ENCODE results near the gene PSMD9. TPM values are rescaled to one million over a fixed set of nuclear protein-coding genes. Genes with fewer than 3 reads are reported as not detected.

The PSMD9 gene
- total RNA-seq, 4 donors from 2014 or later: 40.5 to 73.1 (median 57.2) TPM

- TF ChIP-seq, protein P1, sequence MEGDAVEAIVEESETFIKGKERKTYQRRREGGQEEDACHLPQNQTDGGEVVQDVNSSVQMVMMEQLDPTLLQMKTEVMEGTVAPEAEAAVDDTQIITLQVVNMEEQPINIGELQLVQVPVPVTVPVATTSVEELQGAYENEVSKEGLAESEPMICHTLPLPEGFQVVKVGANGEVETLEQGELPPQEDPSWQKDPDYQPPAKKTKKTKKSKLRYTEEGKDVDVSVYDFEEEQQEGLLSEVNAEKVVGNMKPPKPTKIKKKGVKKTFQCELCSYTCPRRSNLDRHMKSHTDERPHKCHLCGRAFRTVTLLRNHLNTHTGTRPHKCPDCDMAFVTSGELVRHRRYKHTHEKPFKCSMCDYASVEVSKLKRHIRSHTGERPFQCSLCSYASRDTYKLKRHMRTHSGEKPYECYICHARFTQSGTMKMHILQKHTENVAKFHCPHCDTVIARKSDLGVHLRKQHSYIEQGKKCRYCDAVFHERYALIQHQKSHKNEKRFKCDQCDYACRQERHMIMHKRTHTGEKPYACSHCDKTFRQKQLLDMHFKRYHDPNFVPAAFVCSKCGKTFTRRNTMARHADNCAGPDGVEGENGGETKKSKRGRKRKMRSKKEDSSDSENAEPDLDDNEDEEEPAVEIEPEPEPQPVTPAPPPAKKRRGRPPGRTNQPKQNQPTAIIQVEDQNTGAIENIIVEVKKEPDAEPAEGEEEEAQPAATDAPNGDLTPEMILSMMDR (IDR thresholded peaks at IDR 0.05): no peak
- DNase-seq (ENCODE audit: low spot score): no peak
- no peak for ATAC-seq (ENCODE audit: low FRiP score)
Observed at GRCh38 chr12:121943926-121944325, 55.3 kb downstream of the PSMD9 start.

- DNase-seq (ENCODE audit: low spot score): no peak
- ATAC-seq (ENCODE audit: low FRiP score): no peak
- TF ChIP-seq, protein P1 (IDR thresholded peaks at IDR 0.05): no peak
Observed at GRCh38 chr12:121946313-121947025, 57.9 kb downstream of the PSMD9 start.

DNA sequence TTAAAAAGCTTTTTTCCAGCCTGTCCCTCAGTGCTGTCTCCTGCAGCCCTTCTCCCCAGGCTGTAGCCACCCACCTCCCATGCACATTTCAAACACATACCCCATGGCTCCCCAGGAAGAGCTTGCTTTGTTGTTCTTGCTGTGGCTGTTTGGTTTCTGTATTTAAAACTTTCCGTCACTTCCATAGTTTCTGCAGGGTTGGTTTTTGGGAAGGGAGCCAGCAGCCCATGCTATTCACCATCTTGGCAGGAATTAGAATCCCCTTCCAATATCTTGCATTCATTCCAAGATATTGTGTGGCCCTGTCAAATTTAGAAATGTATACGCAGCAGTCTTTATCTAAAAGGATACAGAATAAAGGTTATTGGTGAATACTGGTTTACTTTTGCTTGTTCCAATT, 59.4 kb downstream of the PSMD9 start:
- TF ChIP-seq, protein P1 (IDR thresholded peaks at IDR 0.05): no peak
- DNase-seq (ENCODE audit: low spot score): no peak
- no peak for ATAC-seq (ENCODE audit: low FRiP score)

DNA sequence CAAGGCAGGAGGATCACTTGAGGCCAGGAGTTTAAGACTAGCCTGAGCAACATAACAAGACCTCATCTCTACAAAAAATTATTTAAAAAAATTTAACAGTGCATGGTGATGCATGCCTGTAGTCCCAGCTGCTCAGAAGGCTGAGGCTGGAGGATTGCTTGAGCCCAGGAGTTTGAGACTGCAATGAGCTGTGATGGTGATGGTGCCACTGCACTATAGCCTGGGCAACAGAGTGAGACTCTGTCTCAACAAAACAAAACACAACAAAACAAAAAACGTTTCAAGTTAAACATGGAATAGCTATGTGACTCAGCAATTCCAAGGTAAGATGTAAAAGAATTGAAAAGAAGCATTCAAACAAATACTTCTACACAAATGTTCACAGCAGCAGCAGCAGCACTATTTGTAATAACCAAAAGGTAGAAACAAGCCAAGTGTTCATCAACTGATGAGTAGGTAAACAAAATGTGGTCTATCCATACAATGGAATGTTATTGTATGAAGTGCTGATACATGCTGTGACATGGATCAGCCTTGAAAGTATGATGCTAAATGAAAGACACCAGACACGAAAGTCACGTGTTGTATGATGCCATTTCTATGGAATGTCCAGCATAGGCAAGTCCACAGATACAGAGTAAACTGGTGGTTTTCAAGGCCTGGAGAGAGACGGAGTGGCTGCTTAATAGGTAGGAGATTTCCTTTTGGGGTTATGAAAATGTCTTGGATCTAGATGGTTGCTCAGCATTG, 61.2 kb downstream of the PSMD9 start:
- DNase-seq (ENCODE audit: low spot score) (no peak), ATAC-seq (ENCODE audit: low FRiP score) (no peak)
- TF ChIP-seq, protein P1 (IDR thresholded peaks at IDR 0.05): no peak

DNA sequence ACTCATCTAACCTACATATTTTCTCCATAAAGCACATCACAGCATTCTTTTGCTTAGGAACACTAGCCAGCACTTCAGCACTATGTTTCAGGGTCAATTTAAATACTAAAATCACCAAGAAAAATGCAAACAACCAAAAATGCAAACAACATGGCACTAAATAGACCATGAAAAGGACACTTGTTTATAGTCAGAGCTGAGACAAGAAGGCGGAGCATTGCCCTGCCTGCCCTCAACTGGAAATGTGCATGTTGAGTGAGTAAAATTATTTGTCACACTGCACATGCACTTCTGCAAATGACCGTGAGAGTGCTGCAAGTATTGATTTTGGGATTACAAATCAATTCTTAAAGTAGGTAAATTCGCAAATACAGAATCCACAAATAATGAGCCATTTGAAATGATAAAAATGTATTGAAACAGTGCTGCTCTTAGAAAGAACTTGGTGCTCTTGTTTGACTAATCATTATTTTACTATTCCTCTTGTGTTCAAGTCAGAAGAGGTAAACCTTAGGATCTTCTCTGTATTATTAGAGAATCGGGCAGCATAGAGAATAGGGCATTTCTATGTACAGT, 64.6 kb downstream of the PSMD9 start:
- TF ChIP-seq, protein P1 (IDR thresholded peaks at IDR 0.05): no peak
- ATAC-seq (ENCODE audit: low FRiP score) (no peak), DNase-seq (ENCODE audit: low spot score) (no peak)

- DNase-seq (ENCODE audit: low spot score) (no peak), ATAC-seq (ENCODE audit: low FRiP score) (no peak)
- TF ChIP-seq, protein P1 (IDR thresholded peaks at IDR 0.05): no peak
Observed at GRCh38 chr12:121953695-121954094, 65.1 kb downstream of the PSMD9 start.

All from omental fat pad (tissue), 4 donors.